HepG2 (cell line): ENCODE measurements around the gene NPC2. TPM values are rescaled to one million over a fixed set of nuclear protein-coding genes. Genes with fewer than 3 reads are reported as not detected.

Experiments
- ARHGAP35 ChIP-seq: sonication (generic); formaldehyde crosslinking; IDR thresholded peaks from 2 replicates; pipeline ENCODE4 v1.9.0; 2022; ENCODE audit warnings: mild to moderate bottlenecking, inconsistent platforms, moderate library complexity, missing genetic modification reagents, borderline replicate concordance
- CENPT ChIP-seq: sonication (generic); formaldehyde crosslinking; IDR thresholded peaks from 2 replicates; pipeline ENCODE4 v1.8.0; 2022; ENCODE audit warnings: low read depth, mild to moderate bottlenecking, moderate library complexity, missing genetic modification reagents
- DBP ChIP-seq: sonication (generic); formaldehyde crosslinking; IDR thresholded peaks from 2 replicates; pipeline ENCODE4 v1.4.0; 2020; ENCODE audit warnings: missing genetic modification reagents; ENCODE audit errors: not compliant biosample characterization
- DNMT3B ChIP-seq: conservative IDR thresholded peaks from 2 replicates; pipeline ENCODE4 v1.6.1; 2016; ENCODE audit warnings: missing biosample characterization, control low read depth
- EP300 ChIP-seq, 3 experiments: sonication (generic) in 1 of 3; formaldehyde crosslinking in 1 of 3; IDR thresholded peaks; 2 replicates each; pipeline versions ENCODE4 v1.5.1 to v1.6.1; 2011 to 2020; ENCODE audit warnings: low read depth in 2 of 3, low read length in 2 of 3, borderline replicate concordance in 1 of 3, improper control_type of control experiment in 1 of 3, mild to moderate bottlenecking in 1 of 3, missing genetic modification reagents in 1 of 3, moderate library complexity in 1 of 3
- HNF1A ChIP-seq, 2 experiments: sonication (generic) in 1 of 2; formaldehyde crosslinking in 1 of 2; IDR thresholded peaks; 2 replicates each; pipeline versions ENCODE4 v1.4.0 to v1.6.1; 2016 to 2020; ENCODE audit warnings: borderline replicate concordance in 1 of 2, low read depth in 1 of 2, mild to moderate bottlenecking in 1 of 2, missing genetic modification reagents in 1 of 2
- MBD4 ChIP-seq: IDR thresholded peaks from 2 replicates; pipeline ENCODE4 v1.6.1; 2012; ENCODE audit warnings: low read length, inconsistent platforms, borderline replicate concordance
- MLLT10 ChIP-seq: sonication (generic); formaldehyde crosslinking; IDR thresholded peaks from 2 replicates; pipeline ENCODE4 v1.4.0; 2020; ENCODE audit warnings: missing genetic modification reagents
- NFRKB ChIP-seq: fragments of 450-650 bp; IDR thresholded peaks from 2 replicates; pipeline ENCODE4 v1.6.1; 2017
- NR1H2 ChIP-seq: sonication (generic); formaldehyde crosslinking; IDR thresholded peaks from 2 replicates; pipeline ENCODE4 v1.8.1; 2022; ENCODE audit warnings: low read depth, missing genetic modification reagents, borderline replicate concordance
- PREB ChIP-seq: sonication (generic); formaldehyde crosslinking; IDR thresholded peaks from 2 replicates; pipeline ENCODE4 v1.4.0; 2020; ENCODE audit warnings: missing genetic modification reagents
- SALL1 ChIP-seq: sonication (generic); formaldehyde crosslinking; IDR thresholded peaks from 2 replicates; pipeline ENCODE4 v1.8.0; 2022; ENCODE audit warnings: mild to moderate bottlenecking, missing genetic modification reagents
- SP4 ChIP-seq: sonication (generic); formaldehyde crosslinking; IDR thresholded peaks from 2 replicates; pipeline ENCODE4 v1.8.1; 2023; ENCODE audit warnings: mild to moderate bottlenecking, missing genetic modification reagents
- TCF12 ChIP-seq, 2 experiments: fragments of 450-650 bp in 1 of 2; sonication (generic) in 1 of 2; formaldehyde crosslinking in 1 of 2; IDR thresholded peaks; 2 replicates each; pipeline versions ENCODE4 v1.6.1 to v1.8.0; 2017 to 2022; ENCODE audit warnings: antibody characterized with exemption in 1 of 2, mild to moderate bottlenecking in 1 of 2, missing genetic modification reagents in 1 of 2, moderate library complexity in 1 of 2
- YY1 ChIP-seq: IDR thresholded peaks from 2 replicates; pipeline ENCODE4 v1.6.1; 2011; ENCODE audit warnings: low read length, low read depth, moderate library complexity, mild to moderate bottlenecking; ENCODE audit not compliant: insufficient read depth, insufficient replicate concordance
- ZNF292 ChIP-seq: sonication (generic); formaldehyde crosslinking; IDR thresholded peaks from 2 replicates; pipeline ENCODE4 v1.8.1; 2022; ENCODE audit warnings: mild to moderate bottlenecking, low read depth, missing genetic modification reagents, borderline replicate concordance
- ZNF530 ChIP-seq: sonication (generic); formaldehyde crosslinking; IDR thresholded peaks from 2 replicates; pipeline ENCODE4 v1.5.0; 2020; ENCODE audit warnings: low read depth, mild to moderate bottlenecking, missing genetic modification reagents
- ZSCAN22 ChIP-seq: sonication (generic); formaldehyde crosslinking; IDR thresholded peaks from 2 replicates; pipeline ENCODE4 v1.4.0; 2020; ENCODE audit warnings: mild to moderate bottlenecking, missing genetic modification reagents
- ZUFSP ChIP-seq: sonication (generic); formaldehyde crosslinking; IDR thresholded peaks from 2 replicates; pipeline ENCODE4 v1.9.0; 2021; ENCODE audit warnings: missing genetic modification reagents, mild to moderate bottlenecking, borderline replicate concordance
- polyA plus RNA-seq, 8 experiments: library from polyadenylated mRNA; depleted of rRNA in 3 of 8; stranded (reverse) in 7 of 8; unstranded in 1 of 8; fragments of >200 nt; fragmentation: Illumina TruSeq in 4 of 8; extraction: Trizol in 4 of 8; gene quantifications; 2 replicates each; pipeline versions ENCODE4 v1.2.1 to v1.2.3, GENCODE V29; 2011 to 2016; ENCODE audit warnings: low read depth in 4 of 8, missing spikeins in 1 of 8, mixed read lengths in 1 of 8; ENCODE audit not compliant: insufficient read depth in 1 of 8
- total RNA-seq, 5 experiments: library from RNA; depleted of rRNA; stranded (reverse); fragments of >200 nt; fragmentation: Illumina TruSeq; extraction: Trizol; gene quantifications; 2 replicates each; pipeline ENCODE4 v1.2.3, GENCODE V29; 2016; ENCODE audit warnings: low read depth in 1 of 5

NPC2 gene
- total and polyA plus RNA-seq, 2 of the 13 experiments (the other 11 are each of a cell fraction or from before 2014, with no cell fraction given) = 132 to 164 TPM

GRCh38 chr14:74493343-74494261 lies 497 bp upstream of the NPC2 start, which contains the start of gene ISCA2 (continued):
- TF ChIP-seq ZSCAN22 (CRISPR knock-in tag) = no peak
- peak; percentile 48 for TF ChIP-seq SALL1 (CRISPR knock-in tag)
- peak; percentile 93 for TF ChIP-seq YY1
- TF ChIP-seq MBD4 = no peak
- no peak for TF ChIP-seq CENPT (CRISPR knock-in tag)
- TF ChIP-seq PREB (CRISPR knock-in tag) = no peak
- TF ChIP-seq DBP = peak; percentile 28
- TF ChIP-seq ZUFSP (CRISPR knock-in tag) = no peak
- no peak for TF ChIP-seq MLLT10
- no peak for TF ChIP-seq ZNF292
- TF ChIP-seq ZNF530 (CRISPR knock-in tag) = no peak
- no peak for TF ChIP-seq HNF1A (IDR thresholded peaks at IDR 0.05; ENCODE audit: low read depth)
- no peak; the same call in 1 of the 2 replicates for TF ChIP-seq HNF1A (CRISPR knock-in tag; IDR thresholded peaks at IDR 0.05; ENCODE audit: borderline replicate concordance)
- TF ChIP-seq TCF12 (IDR thresholded peaks at IDR 0.05) = no peak
- 0 out of 2 replicates have a peak, but pooled peaks have one; percentile 37 for TF ChIP-seq TCF12 (CRISPR knock-in tag; IDR thresholded peaks at IDR 0.05)
- TF ChIP-seq ARHGAP35 (CRISPR knock-in tag) = no peak
- TF ChIP-seq SP4 (CRISPR knock-in tag) = peak; percentile 93
- 0 out of 4 replicates have a peak, but pooled peaks of 1 of the 2 experiments have one; percentile 5 for TF ChIP-seq EP300 (IDR thresholded peaks at IDR 0.05; ENCODE audit: low read depth in 2 of 2, low read length in 2 of 2)
- no peak for TF ChIP-seq EP300 (CRISPR knock-in tag; IDR thresholded peaks at IDR 0.05; ENCODE audit: borderline replicate concordance)
- no peak for TF ChIP-seq NFRKB
- TF ChIP-seq DNMT3B (CRISPR knock-in tag) = no peak
- TF ChIP-seq NR1H2 = no peak
